ENCODE results near the gene LRRC56.

Gene LRRC56

DNA sequence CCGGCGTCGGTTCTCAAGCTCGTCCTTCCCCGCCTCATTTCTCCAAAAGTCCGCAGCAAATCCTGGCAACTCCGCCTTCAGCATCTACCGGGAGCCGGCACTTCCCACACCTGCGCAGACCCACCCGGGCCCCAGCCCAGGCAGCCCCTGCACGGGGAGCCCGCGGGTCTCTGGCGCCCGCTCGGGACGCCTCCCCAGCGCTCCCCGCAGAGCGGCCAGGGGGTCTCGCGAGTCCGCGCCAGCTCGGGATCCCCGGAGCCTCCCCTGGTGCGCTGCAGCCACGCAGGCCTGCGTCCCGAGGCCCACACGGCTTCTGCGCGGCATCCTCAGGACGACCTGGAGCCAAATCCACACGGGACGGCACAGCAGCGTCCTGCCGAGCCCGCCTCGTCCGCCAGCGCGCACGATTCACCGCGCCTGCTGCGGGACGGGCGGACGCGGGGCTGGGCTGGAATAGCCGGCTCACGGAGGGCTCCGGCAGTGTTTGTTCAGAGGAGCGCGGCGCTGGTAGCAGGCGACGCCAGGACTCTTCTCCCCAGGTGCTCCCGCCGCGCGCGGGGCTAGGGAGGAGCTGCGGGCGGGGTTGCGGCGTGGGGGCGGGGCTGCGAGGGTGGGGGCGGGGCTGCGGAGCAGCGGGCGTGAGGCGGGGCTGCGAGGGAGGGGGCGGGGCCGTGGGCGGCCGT lies 38.1 kb downstream of the LRRC56 start:
- peak; percentile 53 for DNase-seq (ENCODE audit: low spot score)

- DNase-seq (ENCODE audit: low spot score), result peak; percentile 99
Observed at GRCh38 chr11:575996-576768, 38.9 kb downstream of the LRRC56 start, which contains the start of gene PHRF1. TSS of gene PHRF1 (plus strand) at chr11:576470. CDS start at chr11:581513, 5,043 bp downstream.

GRCh38 chr11:576811-577610 lies 39.7 kb downstream of the LRRC56 start:
- DNase-seq (ENCODE audit: low spot score), result peak; percentile 40

DNA sequence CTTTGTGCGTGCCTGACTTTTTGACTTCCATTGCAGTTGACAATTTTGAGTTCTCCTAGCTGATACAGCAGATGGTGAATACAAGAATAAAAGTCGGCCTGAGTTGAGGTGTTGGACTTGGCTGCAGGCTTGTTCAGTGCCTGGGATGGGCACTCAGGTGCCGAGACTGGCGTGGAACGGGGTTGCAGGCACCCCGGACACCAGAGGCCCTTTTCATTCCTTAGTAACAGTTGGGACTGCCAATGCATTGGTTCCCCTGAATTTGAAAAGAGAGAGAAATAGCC lies 40.2 kb downstream of the LRRC56 start:
- DNase-seq (ENCODE audit: low spot score), result no peak

DNA sequence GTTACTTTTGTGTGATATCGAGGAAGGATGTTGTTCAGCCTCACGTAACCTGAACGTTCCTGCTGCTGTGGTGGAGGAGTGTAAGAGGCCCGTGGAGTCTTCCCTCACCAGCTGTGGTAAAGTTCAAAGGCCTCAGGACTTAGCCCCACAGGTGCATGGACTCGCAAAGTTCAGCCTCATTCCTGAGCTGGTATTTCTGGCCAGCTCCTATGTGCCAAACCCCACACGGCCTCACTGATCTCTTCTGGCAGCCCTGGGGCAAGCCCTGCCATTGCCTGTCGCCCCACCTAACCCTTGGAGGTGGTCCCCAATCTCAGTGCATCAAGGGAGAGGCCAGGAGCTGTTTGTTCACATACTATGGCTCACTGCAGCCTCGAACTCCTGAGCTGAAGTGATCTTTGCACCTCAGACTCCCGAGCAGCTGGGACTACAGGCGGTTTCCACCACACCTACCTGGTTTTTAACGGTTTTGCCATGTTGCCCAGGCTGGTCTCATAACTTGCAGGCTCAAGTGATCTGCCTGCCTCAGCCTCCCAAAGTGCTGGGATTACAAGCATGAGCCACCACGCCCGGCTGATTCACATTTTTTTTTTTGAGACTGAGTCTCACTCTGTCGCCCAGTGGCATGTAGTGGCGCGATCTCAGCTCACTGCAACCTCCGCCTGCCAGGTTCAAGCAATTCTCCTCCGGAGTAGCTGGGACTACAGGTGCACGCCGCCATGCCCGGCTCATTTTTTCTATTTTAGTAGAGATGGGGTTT lies 41.1 kb downstream of the LRRC56 start:
- no peak for DNase-seq (ENCODE audit: low spot score)

GRCh38 chr11:579830-580601 lies 42.7 kb downstream of the LRRC56 start:
- DNase-seq (ENCODE audit: low spot score), result no peak

GRCh38 chr11:581342-581741 lies 44.0 kb downstream of the LRRC56 start:
- DNase-seq (ENCODE audit: low spot score), result no peak

- DNase-seq (ENCODE audit: low spot score), result no peak
Observed at GRCh38 chr11:581752-582151, 44.4 kb downstream of the LRRC56 start.

DNA sequence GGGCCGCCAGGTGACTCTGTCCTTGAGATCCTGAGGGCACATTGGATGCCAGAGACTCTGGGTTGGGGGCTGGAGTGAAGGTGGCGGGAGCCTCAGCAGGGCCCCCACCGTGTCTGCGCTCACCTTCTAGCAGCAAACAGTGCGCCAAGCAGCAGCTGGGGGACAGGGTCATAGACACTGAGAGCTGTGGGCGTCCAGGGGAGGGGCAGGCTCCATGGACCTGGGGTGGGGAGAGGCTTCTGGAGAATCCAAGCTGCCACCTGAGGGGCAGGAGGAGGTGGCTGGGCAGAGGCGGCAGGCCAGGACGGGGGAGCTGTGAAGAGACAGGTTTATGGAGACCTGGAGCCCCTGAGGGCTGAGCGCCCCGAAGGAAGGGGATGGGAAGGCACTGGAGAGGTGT lies 47.0 kb downstream of the LRRC56 start:
- DNase-seq (ENCODE audit: low spot score), result no peak

DNA sequence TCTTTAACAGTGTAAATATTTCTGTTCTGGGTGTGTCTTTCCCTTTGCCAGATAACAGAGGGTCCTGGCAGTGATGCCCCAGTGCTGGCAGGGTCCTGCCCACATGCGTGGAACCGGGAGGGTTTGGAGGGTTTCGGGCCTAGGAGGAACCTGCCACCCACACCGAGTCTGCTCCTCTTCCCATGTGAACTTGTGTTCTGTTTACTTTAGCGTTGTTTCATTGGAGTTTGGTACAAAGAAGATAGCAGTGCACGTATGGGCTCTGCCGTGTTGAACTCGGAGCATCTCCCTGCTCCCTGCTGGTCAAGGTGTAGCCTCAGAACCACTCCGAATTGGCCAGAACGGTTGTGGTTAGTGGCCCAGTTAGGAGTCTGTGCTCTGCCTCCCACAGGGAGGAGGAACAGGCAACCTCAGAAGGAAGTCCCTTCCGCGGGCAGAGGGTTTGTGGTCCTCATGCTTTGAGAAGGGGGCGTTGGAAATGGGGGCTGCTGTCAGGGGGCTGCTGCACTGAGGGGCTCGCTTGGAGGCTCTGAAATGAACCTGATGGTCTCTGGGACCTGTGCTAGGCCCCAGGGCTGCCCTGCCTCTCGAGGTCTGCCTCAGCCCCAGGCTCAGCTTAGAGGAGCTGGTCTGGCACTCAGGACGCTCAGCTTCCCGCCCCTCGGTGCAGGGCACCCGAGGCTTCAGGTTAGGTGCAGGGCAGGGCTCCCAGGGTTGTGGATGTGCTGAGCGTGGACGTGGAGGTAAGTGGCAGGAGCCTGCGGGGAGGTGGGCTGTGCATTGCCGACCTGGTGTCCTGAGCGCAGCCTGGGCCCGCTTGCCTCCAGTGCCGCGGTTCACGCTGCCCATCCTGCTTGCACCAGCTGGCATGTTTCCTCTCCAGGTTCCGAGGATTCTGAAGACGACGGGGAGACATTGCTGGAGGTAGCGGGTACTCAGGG lies 49.3 kb downstream of the LRRC56 start:
- DNase-seq (ENCODE audit: low spot score), result no peak

DNA sequence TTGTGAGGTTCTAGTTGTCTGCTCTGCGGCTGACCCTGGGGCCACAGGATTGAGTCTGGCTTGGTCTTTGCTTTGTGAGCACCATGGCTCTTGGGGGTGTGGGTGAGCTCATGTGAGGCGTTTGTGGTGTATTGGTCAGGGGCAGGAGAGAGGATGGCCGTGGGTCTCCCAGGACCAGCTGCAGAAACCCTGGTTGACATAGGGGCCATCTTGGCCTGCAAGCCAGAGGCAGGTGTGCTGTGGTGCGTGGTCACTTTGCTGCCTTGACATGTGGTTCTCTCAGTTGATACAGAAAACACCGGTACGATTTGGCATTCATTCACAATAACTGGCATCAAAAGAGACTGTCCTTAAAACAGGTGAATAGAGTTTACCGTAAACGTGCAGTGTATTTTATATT lies 50.2 kb downstream of the LRRC56 start:
- no peak for DNase-seq (ENCODE audit: low spot score)

DNA sequence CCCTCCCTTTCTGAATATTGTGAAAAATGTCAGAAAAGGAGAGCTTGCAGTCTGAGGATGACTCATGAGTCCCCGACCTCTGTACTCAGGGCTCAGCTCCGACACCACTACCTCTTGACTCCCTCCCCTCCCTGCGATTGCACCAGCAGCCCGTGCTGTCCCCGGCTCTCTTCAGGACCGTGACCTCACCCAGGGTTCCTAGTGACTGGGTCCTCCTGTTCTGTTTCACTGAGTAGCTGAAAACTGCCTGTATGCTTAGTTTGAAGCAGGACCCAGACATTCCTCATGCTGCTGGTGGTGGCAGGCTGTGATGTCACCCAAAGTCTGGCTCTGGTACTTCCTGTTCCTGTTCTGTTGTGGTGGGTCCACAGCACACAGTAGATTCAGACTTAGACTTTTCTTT lies 50.7 kb downstream of the LRRC56 start:
- DNase-seq (ENCODE audit: low spot score), result no peak

DNA sequence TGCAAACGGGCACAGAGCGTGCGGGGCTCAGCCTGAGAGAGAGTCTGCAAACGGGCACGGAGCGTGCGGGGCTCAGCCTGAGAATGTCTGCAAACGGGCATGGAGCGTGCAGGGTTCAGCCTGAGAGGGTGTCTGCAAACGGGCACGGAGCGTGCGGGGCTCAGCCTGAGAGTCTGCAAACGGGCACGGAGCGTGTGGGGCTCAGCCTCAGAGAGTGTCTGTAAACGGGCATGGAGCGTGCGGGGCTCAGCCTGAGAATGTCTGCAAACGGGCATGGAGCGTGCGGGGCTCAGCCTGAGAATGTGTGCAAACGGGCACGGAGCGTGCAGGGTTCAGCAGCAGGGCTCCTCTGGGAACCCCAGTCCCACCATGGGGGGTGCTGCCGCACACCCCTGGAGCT lies 52.5 kb downstream of the LRRC56 start:
- DNase-seq (ENCODE audit: low spot score), result no peak

GRCh38 chr11:590997-591396 lies 53.7 kb downstream of the LRRC56 start:
- DNase-seq (ENCODE audit: low spot score), result no peak

DNA sequence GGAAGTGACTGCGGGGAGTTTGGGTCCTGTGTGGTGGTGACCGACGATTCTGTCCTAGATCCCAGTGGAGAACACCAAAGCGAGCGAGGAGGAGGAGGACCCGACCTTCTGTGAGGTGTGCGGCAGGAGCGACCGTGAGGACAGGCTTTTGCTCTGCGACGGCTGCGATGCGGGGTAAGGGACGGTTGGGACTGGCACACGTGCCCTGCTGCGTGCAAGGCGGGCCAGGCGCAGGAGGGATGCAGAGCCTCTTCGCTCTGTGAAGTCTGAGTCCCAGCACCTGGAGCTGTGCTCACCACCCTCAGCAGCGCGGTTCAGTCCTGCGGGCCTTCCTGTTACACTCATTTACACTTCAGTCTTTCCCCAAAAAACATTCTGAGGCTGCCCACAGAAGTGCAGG lies 55.2 kb downstream of the LRRC56 start:
- DNase-seq (ENCODE audit: low spot score), result no peak

- no peak for DNase-seq (ENCODE audit: low spot score)
Observed at GRCh38 chr11:592918-593317, 55.6 kb downstream of the LRRC56 start.

GRCh38 chr11:593347-593746 lies 56.0 kb downstream of the LRRC56 start:
- DNase-seq (ENCODE audit: low spot score), result no peak

DNA sequence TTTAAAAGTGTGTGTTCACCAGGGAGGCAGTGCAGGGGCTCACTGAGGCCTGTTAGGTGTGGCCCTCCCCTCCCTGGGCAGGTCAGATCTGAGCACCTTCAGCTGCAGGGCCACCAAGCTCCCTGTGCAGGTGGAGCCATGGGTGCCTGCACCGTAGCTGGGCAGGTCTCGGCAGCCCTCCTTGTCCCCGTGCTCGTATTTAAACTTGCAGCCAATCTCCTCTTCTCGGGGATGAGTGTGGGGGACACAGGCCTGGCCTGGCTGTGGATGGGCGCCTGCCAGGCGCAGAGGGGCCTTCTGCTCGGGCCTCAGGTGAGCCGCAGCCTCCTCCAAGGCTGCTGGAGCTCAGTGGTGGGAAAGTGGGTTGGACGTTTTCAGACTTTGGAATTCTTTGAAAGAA lies 58.1 kb downstream of the LRRC56 start:
- DNase-seq (ENCODE audit: low spot score), result no peak

DNA sequence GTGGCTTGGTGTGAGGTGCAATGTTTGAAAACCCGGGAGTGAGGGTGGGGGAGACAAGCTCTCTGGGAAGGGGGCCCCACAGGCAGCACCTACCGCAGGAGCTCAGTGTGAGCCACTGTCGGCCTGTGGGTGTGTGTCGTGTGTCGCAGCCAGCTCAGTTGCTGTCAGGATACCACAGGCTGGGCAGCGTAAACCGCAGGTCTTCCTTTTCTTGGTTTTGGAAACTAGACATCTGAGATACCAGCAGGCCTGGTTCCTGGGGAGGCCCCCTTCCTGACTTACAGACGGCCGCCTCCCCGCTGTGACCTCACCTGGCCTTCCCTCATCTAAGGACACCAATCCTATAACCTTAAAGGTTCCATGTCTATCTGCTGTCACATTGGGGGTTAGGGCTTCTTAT lies 59.0 kb downstream of the LRRC56 start:
- DNase-seq (ENCODE audit: low spot score), result no peak

DNA sequence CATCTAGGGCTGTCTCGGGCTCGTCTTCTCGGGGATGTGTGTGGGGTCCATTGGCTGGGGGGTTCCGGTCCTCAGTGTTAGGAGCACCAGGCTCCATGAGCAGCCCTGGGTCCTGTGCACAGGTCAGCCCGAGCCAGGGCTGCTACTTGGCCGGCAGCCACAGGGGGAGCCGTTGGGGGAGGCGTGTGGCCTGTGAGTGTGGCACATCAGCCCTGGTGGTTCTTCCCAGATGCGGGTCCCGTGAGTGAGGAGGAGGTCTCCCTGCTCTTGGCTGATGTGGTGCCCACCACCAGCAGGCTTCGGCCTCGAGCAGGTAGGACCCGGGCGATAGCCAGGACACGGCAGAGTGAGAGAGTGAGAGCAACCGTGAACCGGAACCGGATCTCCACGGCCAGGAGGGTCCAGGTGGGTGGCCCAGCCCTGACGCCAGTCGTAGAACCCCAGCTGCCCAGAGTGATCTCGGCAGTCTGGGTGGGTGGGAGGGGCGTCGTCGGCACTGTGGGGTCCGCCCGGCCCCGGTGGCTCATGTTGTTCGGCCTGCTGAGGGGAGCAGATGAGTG lies 59.9 kb downstream of the LRRC56 start:
- DNase-seq (ENCODE audit: low spot score), result no peak

Measured in AG20443 (cell line).